ENCODE measurements around the gene ME1.

- TF ChIP-seq CTCF (IDR thresholded peaks at IDR 0.05; ENCODE audit: poor library complexity) (no peak), EZH2phosphoT487 (IDR thresholded peaks at IDR 0.05; ENCODE audit: low read depth, severe bottlenecking, unreplicated experiment) (no peak), EZH2 (IDR thresholded peaks at IDR 0.05; ENCODE audit: borderline replicate concordance) (no peak)
Measured at GRCh38 chr6:83352424-83353061, 78.3 kb downstream of the ME1 start.
